Hepatocyte (in vitro differentiated cells): ENCODE measurements around the gene CUBN. TPM values are rescaled to one million over a fixed set of nuclear protein-coding genes. Genes with fewer than 3 reads are reported as not detected.

Experiments used
- DNase-seq: peaks from one replicate; pipeline ENCODE4 v3.0.0-alpha.2; 2016; ENCODE audit warnings: low spot score
- H2AFZ ChIP-seq: fragments of 200-600 bp; sonication (generic); 2 replicates; pipeline ENCODE4 v1.6.0; 2016; ENCODE audit warnings: antibody characterized with exemption, mild to moderate bottlenecking
- H3K27ac ChIP-seq: fragments of 200-600 bp; sonication (generic); 2 replicates; pipeline ENCODE4 v1.5.1; 2016; ENCODE audit warnings: mild to moderate bottlenecking
- H3K27me3 ChIP-seq: fragments of 200-600 bp; sonication (generic); 2 replicates; pipeline ENCODE4 v1.6.1; 2016
- H3K36me3 ChIP-seq: fragments of 200-600 bp; sonication (generic); replicated peaks from 2 replicates; pipeline ENCODE4 v1.5.1; 2016; ENCODE audit warnings: low read depth; ENCODE audit not compliant: insufficient read depth
- H3K4me1 ChIP-seq: fragments of 200-600 bp; sonication (generic); 2 replicates; pipeline ENCODE4 v1.5.1; 2016; ENCODE audit warnings: mild to moderate bottlenecking, moderate library complexity; ENCODE audit not compliant: insufficient read depth
- H3K4me2 ChIP-seq: fragments of 200-600 bp; sonication (generic); 2 replicates; pipeline ENCODE4 v1.6.0; 2016
- H3K4me3 ChIP-seq: fragments of 200-600 bp; sonication (generic); 2 replicates; pipeline ENCODE4 v1.5.1; 2016; ENCODE audit warnings: mild to moderate bottlenecking
- H3K79me2 ChIP-seq: fragments of 200-600 bp; sonication (generic); 2 replicates; pipeline ENCODE4 v1.6.0; 2017; ENCODE audit warnings: mild to moderate bottlenecking
- H3K9me2 ChIP-seq: fragments of 200-600 bp; sonication (generic); replicated peaks from 2 replicates; pipeline ENCODE4 v1.6.0; 2017; ENCODE audit warnings: mild to moderate bottlenecking; ENCODE audit not compliant: insufficient read depth
- H3K9me3 ChIP-seq: fragments of 200-600 bp; sonication (generic); 2 replicates; pipeline ENCODE4 v1.5.1; 2016; ENCODE audit warnings: low read depth, mild to moderate bottlenecking
- H4K20me1 ChIP-seq: fragments of 200-600 bp; sonication (generic); 2 replicates; pipeline ENCODE4 v1.6.0; 2016; ENCODE audit warnings: mild to moderate bottlenecking; ENCODE audit not compliant: insufficient read depth, poor library complexity, severe bottlenecking
- EZH2 ChIP-seq: fragments of 200-600 bp; sonication (generic); IDR thresholded peaks from 2 replicates; pipeline ENCODE4 v1.6.1; 2016; ENCODE audit warnings: antibody characterized with exemption, mild to moderate bottlenecking, borderline replicate concordance
- EZH2phosphoT487 ChIP-seq: fragments of 200-600 bp; sonication (generic); IDR thresholded peaks from one replicate; pipeline ENCODE4 v1.6.1; 2018; ENCODE audit warnings: antibody characterized with exemption, mild to moderate bottlenecking, low read depth, moderate library complexity; ENCODE audit not compliant: unreplicated experiment, severe bottlenecking
- WGBS: methylation state at CpG from one replicate; pipeline ENCODE4 v1.1.6; 2016; ENCODE audit warnings: low lambda C conversion rate; ENCODE audit errors: missing lambda C conversion rate; 5-methylcytosine and 5-hydroxymethylcytosine counted together
- polyA plus RNA-seq: library from polyadenylated mRNA; unstranded; fragments of >200 nt; fragmentation: Nextera tagmentation; extraction: Ambion mirVana; gene quantifications from 2 replicates; pipeline ENCODE4 v1.2.1, GENCODE V29; 2016
- total RNA-seq: library from RNA; depleted of rRNA; stranded (reverse); fragments of >200 nt; gene quantifications from 2 replicates; pipeline ENCODE4 v1.2.3, GENCODE V29; 2014
- TF ChIP-seq, protein P1 (sequence below): fragments of 200-600 bp; sonication (generic); IDR thresholded peaks from 2 replicates; pipeline ENCODE4 v1.5.1; 2016; ENCODE audit warnings: antibody characterized with exemption, mild to moderate bottlenecking; ENCODE audit not compliant: poor library complexity

Gene CUBN
- total and polyA plus RNA-seq, 2 experiments from 2014 or later, result 2.0 to 10.6 TPM

DNA sequence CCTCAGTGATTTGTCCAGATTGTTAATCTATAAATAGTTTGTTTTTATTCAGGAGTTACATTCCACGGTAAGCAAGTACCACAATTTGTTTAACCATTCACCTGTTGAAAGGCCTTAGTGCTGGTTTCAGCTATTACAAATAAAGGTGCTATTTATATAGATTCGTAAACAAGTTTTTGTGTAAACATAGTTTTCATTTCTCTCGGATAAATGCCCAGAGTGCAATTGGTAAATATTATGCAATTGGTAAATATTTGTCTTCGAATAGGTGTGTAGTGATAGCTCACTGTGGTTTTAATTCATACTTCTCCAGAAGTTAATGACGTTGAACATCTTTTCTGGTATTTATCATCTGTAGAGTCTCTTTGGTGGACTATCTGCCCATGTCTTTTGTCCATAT is 235.9 kb downstream of the CUBN start:
- no peaks in the 10 kb centered on the region for H3K79me2 ChIP-seq
- TF ChIP-seq, protein P1, sequence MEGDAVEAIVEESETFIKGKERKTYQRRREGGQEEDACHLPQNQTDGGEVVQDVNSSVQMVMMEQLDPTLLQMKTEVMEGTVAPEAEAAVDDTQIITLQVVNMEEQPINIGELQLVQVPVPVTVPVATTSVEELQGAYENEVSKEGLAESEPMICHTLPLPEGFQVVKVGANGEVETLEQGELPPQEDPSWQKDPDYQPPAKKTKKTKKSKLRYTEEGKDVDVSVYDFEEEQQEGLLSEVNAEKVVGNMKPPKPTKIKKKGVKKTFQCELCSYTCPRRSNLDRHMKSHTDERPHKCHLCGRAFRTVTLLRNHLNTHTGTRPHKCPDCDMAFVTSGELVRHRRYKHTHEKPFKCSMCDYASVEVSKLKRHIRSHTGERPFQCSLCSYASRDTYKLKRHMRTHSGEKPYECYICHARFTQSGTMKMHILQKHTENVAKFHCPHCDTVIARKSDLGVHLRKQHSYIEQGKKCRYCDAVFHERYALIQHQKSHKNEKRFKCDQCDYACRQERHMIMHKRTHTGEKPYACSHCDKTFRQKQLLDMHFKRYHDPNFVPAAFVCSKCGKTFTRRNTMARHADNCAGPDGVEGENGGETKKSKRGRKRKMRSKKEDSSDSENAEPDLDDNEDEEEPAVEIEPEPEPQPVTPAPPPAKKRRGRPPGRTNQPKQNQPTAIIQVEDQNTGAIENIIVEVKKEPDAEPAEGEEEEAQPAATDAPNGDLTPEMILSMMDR, result no peak
- TF ChIP-seq EZH2 (no peak), EZH2phosphoT487 (no peak)
- WGBS, result 62% methylated on average over 5 of the region's 5 CpGs
- no peaks in the 10 kb centered on the region for H4K20me1 ChIP-seq
- no peak overlapping the region for H3K4me2 ChIP-seq
- DNase-seq, result no peak
- H3K27ac ChIP-seq, result no peak overlapping the region
- H3K9me3 ChIP-seq, result no peaks in the 10 kb centered on the region
- no peak overlapping the region for H2AFZ ChIP-seq
- H3K9me2 ChIP-seq, result no peaks in the 10 kb centered on the region
- no peaks in the 10 kb centered on the region for H3K36me3 ChIP-seq
- no peaks in the 10 kb centered on the region for H3K4me1 ChIP-seq
- H3K27me3 ChIP-seq, result no peaks in the 10 kb centered on the region
- H3K4me3 ChIP-seq, result no peak overlapping the region

GRCh38 chr10:16891375-16892313 is 238.0 kb downstream of the CUBN start:
- Histone ChIP-seq H3K9me2 (no peaks in the 10 kb centered on the region), H3K4me2 (peak overlapping the region; percentile 21), H2AFZ (no peak overlapping the region), H3K4me3 (no peak overlapping the region), H3K27ac (no peak overlapping the region), H3K4me1 (no peaks in the 10 kb centered on the region), H4K20me1 (no peaks in the 10 kb centered on the region), H3K27me3 (no peaks in the 10 kb centered on the region), H3K79me2 (no peaks in the 10 kb centered on the region), H3K9me3 (no peaks in the 10 kb centered on the region), H3K36me3 (no peaks in the 10 kb centered on the region)
- DNase-seq, result peak; percentile 52
- WGBS, result 41% methylated on average over 12 of the region's 12 CpGs
- TF ChIP-seq EZH2phosphoT487, result no peak
- TF ChIP-seq, protein P1, result peak; percentile 40

DNA sequence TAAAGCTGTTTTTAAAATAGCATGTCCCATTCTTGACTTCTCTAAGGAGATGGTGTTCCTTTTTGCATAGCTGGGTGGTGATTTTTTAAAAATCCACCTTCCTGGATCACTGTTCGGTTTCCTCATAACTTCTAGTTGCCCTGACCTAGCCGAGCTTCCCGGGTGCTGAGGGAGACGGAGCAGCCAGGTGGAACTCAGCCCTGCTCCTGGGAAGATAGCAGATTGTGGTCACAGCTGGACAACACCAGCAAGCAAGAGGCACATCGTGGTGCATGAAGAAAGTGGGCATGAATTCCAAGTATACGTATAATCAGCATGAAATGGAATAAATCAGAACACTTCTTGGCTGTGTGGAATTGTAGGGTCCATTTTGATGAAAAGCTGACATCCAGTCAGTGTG is 238.9 kb downstream of the CUBN start:
- H4K20me1 ChIP-seq, result no peaks in the 10 kb centered on the region
- TF ChIP-seq EZH2 (no peak), EZH2phosphoT487 (no peak)
- TF ChIP-seq, protein P1, result no peak
- H3K79me2 ChIP-seq, result no peaks in the 10 kb centered on the region
- no peak overlapping the region for H3K4me3 ChIP-seq
- no peaks in the 10 kb centered on the region for H3K9me3 ChIP-seq
- H3K36me3 ChIP-seq, result no peaks in the 10 kb centered on the region
- 92% methylated on average over 6 of the region's 6 CpGs for WGBS
- no peaks in the 10 kb centered on the region for H3K9me2 ChIP-seq
- H3K27me3 ChIP-seq, result no peaks in the 10 kb centered on the region
- no peak overlapping the region for H3K27ac ChIP-seq
- DNase-seq, result no peak
- no peak overlapping the region for H2AFZ ChIP-seq
- no peak overlapping the region for H3K4me2 ChIP-seq
- no peaks in the 10 kb centered on the region for H3K4me1 ChIP-seq
